ENCODE data around the gene CRACDL.
A peak's percentile ranks its signal among the peaks of the same experiment; 100 is the strongest.

Gene CRACDL

GRCh38 chr2:98801921-98802321 is 134.1 kb downstream of the CRACDL start:
- DNase-seq: no peak

- DNase-seq: no peak
Observed at GRCh38 chr2:98801286-98801685, 134.7 kb downstream of the CRACDL start.

GRCh38 chr2:98800330-98801064 is 135.5 kb downstream of the CRACDL start:
- DNase-seq: no peak

- DNase-seq: no peak
Observed at GRCh38 chr2:98799375-98800329, 136.4 kb downstream of the CRACDL start.

- no peak for DNase-seq
Observed at GRCh38 chr2:98796775-98797544, 139.1 kb downstream of the CRACDL start.

GRCh38 chr2:98795891-98796676 is 139.9 kb downstream of the CRACDL start:
- no peak for DNase-seq

- DNase-seq: no peak
Observed at GRCh38 chr2:98793897-98794830, 141.9 kb downstream of the CRACDL start.

- no peak for DNase-seq
Observed at GRCh38 chr2:98793275-98793674, 142.8 kb downstream of the CRACDL start.

- peak in 1 of 2 experiments; percentile 4 for DNase-seq
Observed at GRCh38 chr2:98790221-98790620, 145.8 kb downstream of the CRACDL start.

- DNase-seq: no peak
Observed at GRCh38 chr2:98787700-98788099, 148.3 kb downstream of the CRACDL start.

- DNase-seq: no peak
Observed at GRCh38 chr2:98786179-98786578, 149.8 kb downstream of the CRACDL start.

- no peak for DNase-seq
Observed at GRCh38 chr2:98782570-98782969, 153.5 kb downstream of the CRACDL start.

GRCh38 chr2:98781822-98782221 is 154.2 kb downstream of the CRACDL start:
- DNase-seq: no peak

GRCh38 chr2:98778741-98779483 is 157.1 kb downstream of the CRACDL start:
- DNase-seq: no peak

GRCh38 chr2:98778151-98778550 is 157.9 kb downstream of the CRACDL start:
- DNase-seq: no peak

- DNase-seq: no peak
Observed at GRCh38 chr2:98777710-98778109, 158.3 kb downstream of the CRACDL start.

- DNase-seq: no peak
Observed at GRCh38 chr2:98777076-98777475, 158.9 kb downstream of the CRACDL start.

GRCh38 chr2:98776136-98776535 is 159.9 kb downstream of the CRACDL start:
- no peak for DNase-seq

- DNase-seq: no peak
Observed at GRCh38 chr2:98775146-98775986, 160.7 kb downstream of the CRACDL start.
